H1 (cell line): ENCODE measurements around the gene CLDN2. TPM values are rescaled to one million over a fixed set of nuclear protein-coding genes. Genes with fewer than 3 reads are reported as not detected.

Source experiments
- CBX5 ChIP-seq: fragments of 300-800, 300-1000 bp; sonication (generic); IDR thresholded peaks from 2 replicates; pipeline ENCODE4 v1.7.1; 2016; ENCODE audit warnings: antibody characterized with exemption, low read length, low read depth
- EZH2 ChIP-seq: fragments of 200-600 bp; sonication (generic); IDR thresholded peaks from 2 replicates; pipeline ENCODE4 v1.7.1; 2012; ENCODE audit warnings: low read depth, mild to moderate bottlenecking, moderate library complexity, low read length, inconsistent platforms; ENCODE audit not compliant: severe bottlenecking
- HDAC6 ChIP-seq: IDR thresholded peaks from one replicate; pipeline ENCODE4 v1.7.1; 2012; ENCODE audit warnings: low read depth, mild to moderate bottlenecking, inconsistent platforms, low read length, moderate library complexity
- MAFK ChIP-seq: IDR thresholded peaks from 2 replicates; pipeline ENCODE4 v1.6.1; 2012; ENCODE audit warnings: low read depth, mild to moderate bottlenecking, improper control_type of control experiment, low read length
- polyA plus RNA-seq, 7 experiments: library from polyadenylated mRNA; depleted of rRNA in 3 of 7; stranded (reverse) in 5 of 7; unstranded in 2 of 7; fragments of >200 nt in 5 of 7; fragments of 200-250 nt in 2 of 7; gene quantifications; 1 replicate in 5 of 7; 2 replicates in 1 of 7; 4 replicates in 1 of 7; pipeline versions ENCODE4 v1.2.1 to v1.2.3, GENCODE V29; 2011 to 2013; ENCODE audit warnings: missing spikeins in 2 of 7, mixed read lengths in 2 of 7
- total RNA-seq: library from RNA; stranded (reverse); fragmentation: NEBNext Ultra II Directional; extraction: Animal tissue kit (Norgen Biotek cat#: 25700); gene quantifications from 2 replicates; pipeline ENCODE4 v1.2.1, GENCODE V29; 2021
- TF ChIP-seq, protein P1 (sequence below): fragments of 300-600 bp; sonication (generic); IDR thresholded peaks from 2 replicates; pipeline ENCODE4 v1.7.1; 2012; ENCODE audit warnings: low read length, moderate library complexity, mild to moderate bottlenecking, inconsistent platforms; ENCODE audit not compliant: insufficient replicate concordance

CLDN2 gene
- total and polyA plus RNA-seq, 2 of the 8 experiments (the other 6 are each of a cell fraction or from before 2014, with no cell fraction given) = 0.02 TPM; not detected in 1

- TF ChIP-seq, protein P1, sequence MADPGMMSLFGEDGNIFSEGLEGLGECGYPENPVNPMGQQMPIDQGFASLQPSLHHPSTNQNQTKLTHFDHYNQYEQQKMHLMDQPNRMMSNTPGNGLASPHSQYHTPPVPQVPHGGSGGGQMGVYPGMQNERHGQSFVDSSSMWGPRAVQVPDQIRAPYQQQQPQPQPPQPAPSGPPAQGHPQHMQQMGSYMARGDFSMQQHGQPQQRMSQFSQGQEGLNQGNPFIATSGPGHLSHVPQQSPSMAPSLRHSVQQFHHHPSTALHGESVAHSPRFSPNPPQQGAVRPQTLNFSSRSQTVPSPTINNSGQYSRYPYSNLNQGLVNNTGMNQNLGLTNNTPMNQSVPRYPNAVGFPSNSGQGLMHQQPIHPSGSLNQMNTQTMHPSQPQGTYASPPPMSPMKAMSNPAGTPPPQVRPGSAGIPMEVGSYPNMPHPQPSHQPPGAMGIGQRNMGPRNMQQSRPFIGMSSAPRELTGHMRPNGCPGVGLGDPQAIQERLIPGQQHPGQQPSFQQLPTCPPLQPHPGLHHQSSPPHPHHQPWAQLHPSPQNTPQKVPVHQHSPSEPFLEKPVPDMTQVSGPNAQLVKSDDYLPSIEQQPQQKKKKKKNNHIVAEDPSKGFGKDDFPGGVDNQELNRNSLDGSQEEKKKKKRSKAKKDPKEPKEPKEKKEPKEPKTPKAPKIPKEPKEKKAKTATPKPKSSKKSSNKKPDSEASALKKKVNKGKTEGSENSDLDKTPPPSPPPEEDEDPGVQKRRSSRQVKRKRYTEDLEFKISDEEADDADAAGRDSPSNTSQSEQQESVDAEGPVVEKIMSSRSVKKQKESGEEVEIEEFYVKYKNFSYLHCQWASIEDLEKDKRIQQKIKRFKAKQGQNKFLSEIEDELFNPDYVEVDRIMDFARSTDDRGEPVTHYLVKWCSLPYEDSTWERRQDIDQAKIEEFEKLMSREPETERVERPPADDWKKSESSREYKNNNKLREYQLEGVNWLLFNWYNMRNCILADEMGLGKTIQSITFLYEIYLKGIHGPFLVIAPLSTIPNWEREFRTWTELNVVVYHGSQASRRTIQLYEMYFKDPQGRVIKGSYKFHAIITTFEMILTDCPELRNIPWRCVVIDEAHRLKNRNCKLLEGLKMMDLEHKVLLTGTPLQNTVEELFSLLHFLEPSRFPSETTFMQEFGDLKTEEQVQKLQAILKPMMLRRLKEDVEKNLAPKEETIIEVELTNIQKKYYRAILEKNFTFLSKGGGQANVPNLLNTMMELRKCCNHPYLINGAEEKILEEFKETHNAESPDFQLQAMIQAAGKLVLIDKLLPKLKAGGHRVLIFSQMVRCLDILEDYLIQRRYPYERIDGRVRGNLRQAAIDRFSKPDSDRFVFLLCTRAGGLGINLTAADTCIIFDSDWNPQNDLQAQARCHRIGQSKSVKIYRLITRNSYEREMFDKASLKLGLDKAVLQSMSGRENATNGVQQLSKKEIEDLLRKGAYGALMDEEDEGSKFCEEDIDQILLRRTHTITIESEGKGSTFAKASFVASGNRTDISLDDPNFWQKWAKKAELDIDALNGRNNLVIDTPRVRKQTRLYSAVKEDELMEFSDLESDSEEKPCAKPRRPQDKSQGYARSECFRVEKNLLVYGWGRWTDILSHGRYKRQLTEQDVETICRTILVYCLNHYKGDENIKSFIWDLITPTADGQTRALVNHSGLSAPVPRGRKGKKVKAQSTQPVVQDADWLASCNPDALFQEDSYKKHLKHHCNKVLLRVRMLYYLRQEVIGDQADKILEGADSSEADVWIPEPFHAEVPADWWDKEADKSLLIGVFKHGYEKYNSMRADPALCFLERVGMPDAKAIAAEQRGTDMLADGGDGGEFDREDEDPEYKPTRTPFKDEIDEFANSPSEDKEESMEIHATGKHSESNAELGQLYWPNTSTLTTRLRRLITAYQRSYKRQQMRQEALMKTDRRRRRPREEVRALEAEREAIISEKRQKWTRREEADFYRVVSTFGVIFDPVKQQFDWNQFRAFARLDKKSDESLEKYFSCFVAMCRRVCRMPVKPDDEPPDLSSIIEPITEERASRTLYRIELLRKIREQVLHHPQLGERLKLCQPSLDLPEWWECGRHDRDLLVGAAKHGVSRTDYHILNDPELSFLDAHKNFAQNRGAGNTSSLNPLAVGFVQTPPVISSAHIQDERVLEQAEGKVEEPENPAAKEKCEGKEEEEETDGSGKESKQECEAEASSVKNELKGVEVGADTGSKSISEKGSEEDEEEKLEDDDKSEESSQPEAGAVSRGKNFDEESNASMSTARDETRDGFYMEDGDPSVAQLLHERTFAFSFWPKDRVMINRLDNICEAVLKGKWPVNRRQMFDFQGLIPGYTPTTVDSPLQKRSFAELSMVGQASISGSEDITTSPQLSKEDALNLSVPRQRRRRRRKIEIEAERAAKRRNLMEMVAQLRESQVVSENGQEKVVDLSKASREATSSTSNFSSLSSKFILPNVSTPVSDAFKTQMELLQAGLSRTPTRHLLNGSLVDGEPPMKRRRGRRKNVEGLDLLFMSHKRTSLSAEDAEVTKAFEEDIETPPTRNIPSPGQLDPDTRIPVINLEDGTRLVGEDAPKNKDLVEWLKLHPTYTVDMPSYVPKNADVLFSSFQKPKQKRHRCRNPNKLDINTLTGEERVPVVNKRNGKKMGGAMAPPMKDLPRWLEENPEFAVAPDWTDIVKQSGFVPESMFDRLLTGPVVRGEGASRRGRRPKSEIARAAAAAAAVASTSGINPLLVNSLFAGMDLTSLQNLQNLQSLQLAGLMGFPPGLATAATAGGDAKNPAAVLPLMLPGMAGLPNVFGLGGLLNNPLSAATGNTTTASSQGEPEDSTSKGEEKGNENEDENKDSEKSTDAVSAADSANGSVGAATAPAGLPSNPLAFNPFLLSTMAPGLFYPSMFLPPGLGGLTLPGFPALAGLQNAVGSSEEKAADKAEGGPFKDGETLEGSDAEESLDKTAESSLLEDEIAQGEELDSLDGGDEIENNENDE = no peak
- TF ChIP-seq CBX5 (no peak), EZH2 (no peak), HDAC6 (no peak), MAFK (no peak)
- TF ChIP-seq, all 59 proteins: peak for 0
Measured at GRCh38 chrX:106948641-106949040, 28.4 kb downstream of the CLDN2 start (continued).
